Thyroid gland (tissue), 4 donors: ENCODE results near the gene DNMT1.

Experiments
- CTCF ChIP-seq, 6 experiments: fragments of 200-600 bp in 3 of 6; fragments of 450-650 bp in 3 of 6; sonication (generic) in 3 of 6; IDR thresholded peaks; one replicate each; pipeline ENCODE4 v1.5.1; 2016 to 2019; ENCODE audit warnings: antibody characterized with exemption in 6 of 6, mild to moderate bottlenecking in 2 of 6, inconsistent platforms in 1 of 6, moderate library complexity in 1 of 6
- POLR2A ChIP-seq, 2 donors: fragments of 450-650 bp; IDR thresholded peaks; one replicate each; pipeline ENCODE4 v1.6.1; 2017; ENCODE audit warnings: antibody characterized with exemption in 2 of 2, mild to moderate bottlenecking in 2 of 2, moderate library complexity in 1 of 2

- TF ChIP-seq CTCF (IDR thresholded peaks at IDR 0.05): no peak
- no peak for TF ChIP-seq POLR2A (IDR thresholded peaks at IDR 0.05)
These were observed 72.7 kb downstream of the DNMT1 start for GRCh38 chr19:10122045-10122444.
